Suprapubic skin (tissue), 4 donors: ENCODE measurements around the gene EIF5.

Source experiments
- EP300 ChIP-seq: sonication (generic); formaldehyde crosslinking; IDR thresholded peaks from one replicate; pipeline ENCODE4 v1.6.1; 2017; ENCODE audit warnings: antibody characterized with exemption
- POLR2A ChIP-seq, 2 donors: fragments of 450-650 bp; IDR thresholded peaks; one replicate each; pipeline ENCODE4 v1.6.1; 2017; ENCODE audit warnings: antibody characterized with exemption in 2 of 2, mild to moderate bottlenecking in 2 of 2, moderate library complexity in 2 of 2
- POLR2AphosphoS5 ChIP-seq, 3 donors: sonication (generic); formaldehyde crosslinking; IDR thresholded peaks; one replicate each; pipeline ENCODE4 v1.6.1; 2017; ENCODE audit warnings: antibody characterized with exemption in 3 of 3
- TF ChIP-seq, protein P1 (sequence below), 2 donors: fragments of 200-600 bp in 1 of 2; fragments of 450-650 bp in 1 of 2; sonication (generic) in 1 of 2; IDR thresholded peaks; one replicate each; pipeline ENCODE4 v1.5.1; 2016 to 2019; ENCODE audit warnings: antibody characterized with exemption in 2 of 2, mild to moderate bottlenecking in 1 of 2, moderate library complexity in 1 of 2

- TF ChIP-seq, protein P1, sequence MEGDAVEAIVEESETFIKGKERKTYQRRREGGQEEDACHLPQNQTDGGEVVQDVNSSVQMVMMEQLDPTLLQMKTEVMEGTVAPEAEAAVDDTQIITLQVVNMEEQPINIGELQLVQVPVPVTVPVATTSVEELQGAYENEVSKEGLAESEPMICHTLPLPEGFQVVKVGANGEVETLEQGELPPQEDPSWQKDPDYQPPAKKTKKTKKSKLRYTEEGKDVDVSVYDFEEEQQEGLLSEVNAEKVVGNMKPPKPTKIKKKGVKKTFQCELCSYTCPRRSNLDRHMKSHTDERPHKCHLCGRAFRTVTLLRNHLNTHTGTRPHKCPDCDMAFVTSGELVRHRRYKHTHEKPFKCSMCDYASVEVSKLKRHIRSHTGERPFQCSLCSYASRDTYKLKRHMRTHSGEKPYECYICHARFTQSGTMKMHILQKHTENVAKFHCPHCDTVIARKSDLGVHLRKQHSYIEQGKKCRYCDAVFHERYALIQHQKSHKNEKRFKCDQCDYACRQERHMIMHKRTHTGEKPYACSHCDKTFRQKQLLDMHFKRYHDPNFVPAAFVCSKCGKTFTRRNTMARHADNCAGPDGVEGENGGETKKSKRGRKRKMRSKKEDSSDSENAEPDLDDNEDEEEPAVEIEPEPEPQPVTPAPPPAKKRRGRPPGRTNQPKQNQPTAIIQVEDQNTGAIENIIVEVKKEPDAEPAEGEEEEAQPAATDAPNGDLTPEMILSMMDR (IDR thresholded peaks at IDR 0.05): no peak
- TF ChIP-seq POLR2A (IDR thresholded peaks at IDR 0.05): no peak
- TF ChIP-seq EP300: no peak
- TF ChIP-seq POLR2AphosphoS5 (IDR thresholded peaks at IDR 0.05): no peak
These were observed 5.1 kb upstream of the EIF5 start for GRCh38 chr14:103328941-103329340.
